Left forelimb (tissue), 1 donor: Measurements from ENCODE around the gene ELFN1.
"Not testable (repeated sequence)": the region's sequence is repeated elsewhere in the genome, so short reads cannot be mapped to it uniquely, and the experiment has no call there.

Experiments used
- DNase-seq: peaks from one replicate; pipeline ENCODE4 v3.0.0-alpha.2; 2018; ENCODE audit warnings: low spot score

Gene ELFN1

GRCh38 chr7:1709281-1709680, 39.2 kb downstream of the ELFN1 start:
- no peak for DNase-seq

- DNase-seq = no peak
Measured at GRCh38 chr7:1709900-1710299, 39.8 kb downstream of the ELFN1 start.

DNA sequence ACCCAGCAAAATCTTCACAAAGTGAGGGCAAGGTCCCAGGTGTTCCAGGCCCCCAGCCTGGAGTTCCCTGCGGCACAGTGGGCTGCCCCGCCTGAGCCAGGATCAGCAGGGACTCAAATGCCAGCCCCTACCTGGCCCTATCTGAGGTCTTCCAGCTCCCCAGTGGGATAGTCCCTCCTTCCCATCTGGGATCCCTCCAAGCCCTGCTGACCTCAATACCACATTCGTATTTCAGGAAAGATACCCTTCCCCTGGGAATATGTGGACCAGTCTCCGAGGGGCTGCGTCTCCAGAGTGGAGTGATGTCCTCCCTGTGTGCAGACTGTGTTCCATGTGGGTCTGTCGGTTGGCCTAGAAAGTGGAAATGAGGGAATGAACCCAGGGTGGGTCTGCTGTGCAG, 40.9 kb downstream of the ELFN1 start:
- DNase-seq = no peak

GRCh38 chr7:1712907-1713501, 42.9 kb downstream of the ELFN1 start:
- no peak for DNase-seq

DNA sequence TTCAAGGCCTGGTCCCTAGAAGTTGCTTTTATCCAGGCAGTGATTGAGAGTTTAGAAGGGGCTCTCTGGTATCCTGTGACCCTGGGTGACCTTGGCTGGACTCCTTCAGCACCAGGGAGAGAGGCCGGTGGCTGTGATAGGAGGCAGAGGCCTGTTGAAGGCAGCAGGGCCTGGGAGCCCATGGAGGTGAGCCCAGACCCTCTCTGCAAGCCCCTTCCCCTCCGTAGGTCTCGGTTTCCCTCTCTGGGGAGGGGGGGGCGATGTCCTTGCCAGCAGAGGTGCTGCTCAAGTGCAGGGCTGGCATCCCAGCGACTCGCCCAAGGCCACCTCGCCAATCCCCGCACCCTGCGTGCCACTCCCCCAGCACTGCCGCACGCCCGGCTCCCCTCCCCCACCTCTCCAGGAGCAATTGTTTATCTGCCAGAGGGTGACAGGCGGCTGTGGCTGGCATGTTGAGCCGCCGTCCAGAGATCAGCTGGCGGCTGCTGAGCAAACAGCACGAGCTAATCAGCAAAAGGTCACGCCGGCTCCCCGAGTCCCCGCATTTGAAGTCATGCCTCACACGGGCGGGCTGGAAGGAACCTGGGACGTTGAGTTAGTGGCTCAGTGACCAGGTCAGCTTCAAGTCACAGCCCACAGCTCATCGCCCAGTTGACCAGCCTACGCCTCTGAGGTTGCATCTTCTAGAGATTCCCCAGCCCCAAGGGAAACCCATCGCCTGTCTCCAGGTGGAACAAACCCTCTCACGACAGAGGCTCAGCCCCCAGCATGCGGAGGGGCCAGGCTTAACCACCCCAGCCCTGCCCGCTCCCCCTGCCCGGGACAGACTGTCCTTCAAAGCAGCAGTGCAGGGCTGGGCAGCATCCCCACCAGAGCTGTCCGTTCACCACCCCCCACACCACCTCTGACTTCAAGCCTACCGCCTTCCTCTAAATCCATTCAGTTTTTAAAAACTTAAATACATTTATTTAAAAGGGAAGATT, 43.7 kb downstream of the ELFN1 start:
- no peak for DNase-seq

DNA sequence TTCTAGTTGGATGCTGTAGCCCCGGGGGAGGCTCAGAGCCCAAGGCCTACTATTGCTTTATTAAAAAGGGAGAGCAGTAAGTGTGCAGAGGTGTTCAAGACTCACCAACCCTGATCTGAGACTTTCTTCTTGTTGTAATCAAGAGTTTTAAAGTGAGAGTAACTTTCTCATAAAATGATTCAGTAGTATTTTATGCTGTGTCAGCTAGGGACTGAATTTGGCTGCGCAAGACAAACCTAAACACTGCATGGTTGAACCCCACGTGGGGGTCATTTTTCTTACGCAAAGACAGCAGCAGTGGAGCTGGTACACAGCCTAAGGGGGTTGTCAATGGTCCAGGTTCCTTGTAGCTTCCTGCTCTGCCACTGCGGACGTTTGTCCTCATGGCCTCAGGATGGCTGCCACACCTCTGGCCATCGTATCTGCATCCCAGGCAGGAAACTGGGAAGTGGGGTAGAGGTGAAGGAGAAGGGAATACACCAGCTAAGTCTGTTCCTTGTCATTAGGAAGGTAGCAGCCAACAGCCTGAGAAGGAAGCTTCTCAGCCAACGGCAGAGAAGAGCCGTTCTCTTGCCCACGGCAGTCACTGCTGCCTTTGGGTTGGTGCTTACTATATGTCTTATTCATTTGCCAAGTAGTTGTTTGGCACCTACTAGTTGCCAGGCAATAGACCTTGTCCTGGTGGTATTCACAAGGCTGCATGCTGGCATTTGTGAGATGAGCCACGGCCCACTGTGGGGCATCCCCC, 44.7 kb downstream of the ELFN1 start:
- no peak for DNase-seq

DNA sequence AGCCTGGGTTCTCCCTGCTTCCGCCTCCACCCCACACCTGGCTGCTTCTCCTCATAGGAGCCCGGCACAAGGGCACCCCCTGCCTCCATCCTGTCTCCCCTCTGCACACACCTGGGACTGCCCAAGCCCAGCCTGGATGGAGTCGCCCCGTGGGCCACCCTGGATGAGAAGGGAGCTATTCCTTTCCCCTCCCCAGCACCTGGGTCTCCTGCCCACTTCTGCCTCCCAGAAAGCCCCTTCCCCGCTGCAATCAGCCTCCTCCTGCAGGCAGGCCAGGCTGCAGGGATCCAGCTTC, 45.2 kb downstream of the ELFN1 start:
- no peak for DNase-seq

DNA sequence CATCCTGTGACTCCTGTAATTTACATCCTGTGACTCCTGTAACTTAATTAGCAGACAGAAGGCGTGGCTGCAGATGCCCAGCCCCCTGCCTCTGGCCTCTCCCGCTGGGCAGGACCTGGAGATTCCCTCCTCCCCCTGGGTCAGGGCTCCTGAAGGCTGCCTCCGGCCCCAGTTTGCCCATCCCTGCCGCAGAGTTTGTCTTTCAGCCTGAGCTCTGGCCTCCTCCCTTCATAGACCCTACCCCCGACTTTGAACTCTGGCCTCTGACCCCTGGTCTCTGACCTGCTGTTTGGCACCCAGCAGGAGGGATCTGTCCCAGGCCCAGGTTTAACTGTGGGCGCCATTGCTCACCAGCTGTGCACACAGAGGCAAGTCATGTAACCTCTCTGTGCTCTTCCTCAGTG, 45.6 kb downstream of the ELFN1 start:
- no peak for DNase-seq

GRCh38 chr7:1716263-1717094, 46.4 kb downstream of the ELFN1 start:
- DNase-seq = no peak

DNA sequence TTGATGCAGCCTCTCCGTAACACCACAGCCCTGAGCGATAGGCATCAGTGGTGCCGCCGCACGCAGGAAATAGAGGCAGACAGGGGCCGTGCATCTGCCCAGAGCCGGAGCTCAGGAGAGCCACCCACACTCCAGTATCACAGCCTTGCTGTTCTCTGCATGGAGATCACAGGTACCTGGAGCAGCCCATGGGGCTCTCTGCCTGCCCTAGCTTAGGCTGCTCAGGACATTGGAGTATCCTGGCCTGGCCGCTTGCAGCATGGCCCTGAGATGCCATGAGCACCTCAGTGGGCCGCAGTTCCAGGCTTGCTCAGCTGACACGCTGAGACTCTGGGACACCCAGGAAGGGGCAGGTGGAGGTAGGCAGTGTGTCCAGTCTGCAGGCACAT, 47.0 kb downstream of the ELFN1 start:
- DNase-seq = no peak

DNA sequence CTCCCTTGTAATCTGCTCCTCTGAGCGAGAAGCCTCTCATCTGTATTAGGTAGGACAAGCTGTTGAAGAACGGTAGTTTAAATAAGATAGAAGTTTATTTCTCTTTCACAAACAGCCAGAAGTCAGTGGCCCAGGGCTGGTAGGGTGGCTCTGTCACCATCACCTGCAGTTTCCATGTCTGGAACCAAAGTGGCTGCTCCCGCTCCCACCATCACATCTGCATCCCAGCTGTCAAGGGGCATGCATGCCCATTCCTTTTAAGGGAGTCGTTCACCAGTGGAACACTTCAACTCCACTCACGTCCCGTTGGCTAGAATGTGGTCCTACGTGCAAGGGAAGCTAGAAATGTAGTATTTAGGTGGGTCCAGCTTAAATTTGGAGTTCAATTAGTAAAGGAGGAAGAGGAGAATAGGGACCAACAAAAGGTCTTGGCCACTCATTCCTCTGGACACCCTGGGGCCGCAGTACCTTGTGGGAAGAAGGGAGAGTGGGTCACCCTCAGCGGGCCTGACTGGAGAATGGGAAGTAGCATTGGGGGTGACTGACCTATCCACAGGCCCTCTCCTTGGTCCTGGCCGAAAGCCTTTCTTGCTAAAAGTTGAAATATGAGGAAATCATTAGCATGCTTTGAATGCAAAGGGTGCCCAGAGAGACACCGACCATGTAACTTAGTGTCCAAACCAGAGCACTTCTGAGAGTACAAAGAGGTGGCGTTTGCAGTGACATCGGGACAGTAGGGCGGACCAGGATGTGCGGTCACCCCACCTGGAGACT, 48.0 kb downstream of the ELFN1 start:
- no peak for DNase-seq

GRCh38 chr7:1718850-1719249, 48.8 kb downstream of the ELFN1 start:
- not testable (repeated sequence) for DNase-seq

GRCh38 chr7:1719256-1719655, 49.2 kb downstream of the ELFN1 start:
- not testable (repeated sequence) for DNase-seq

GRCh38 chr7:1719913-1720312, 49.8 kb downstream of the ELFN1 start:
- DNase-seq = no peak

GRCh38 chr7:1720326-1720725, 50.2 kb downstream of the ELFN1 start:
- no peak for DNase-seq

DNA sequence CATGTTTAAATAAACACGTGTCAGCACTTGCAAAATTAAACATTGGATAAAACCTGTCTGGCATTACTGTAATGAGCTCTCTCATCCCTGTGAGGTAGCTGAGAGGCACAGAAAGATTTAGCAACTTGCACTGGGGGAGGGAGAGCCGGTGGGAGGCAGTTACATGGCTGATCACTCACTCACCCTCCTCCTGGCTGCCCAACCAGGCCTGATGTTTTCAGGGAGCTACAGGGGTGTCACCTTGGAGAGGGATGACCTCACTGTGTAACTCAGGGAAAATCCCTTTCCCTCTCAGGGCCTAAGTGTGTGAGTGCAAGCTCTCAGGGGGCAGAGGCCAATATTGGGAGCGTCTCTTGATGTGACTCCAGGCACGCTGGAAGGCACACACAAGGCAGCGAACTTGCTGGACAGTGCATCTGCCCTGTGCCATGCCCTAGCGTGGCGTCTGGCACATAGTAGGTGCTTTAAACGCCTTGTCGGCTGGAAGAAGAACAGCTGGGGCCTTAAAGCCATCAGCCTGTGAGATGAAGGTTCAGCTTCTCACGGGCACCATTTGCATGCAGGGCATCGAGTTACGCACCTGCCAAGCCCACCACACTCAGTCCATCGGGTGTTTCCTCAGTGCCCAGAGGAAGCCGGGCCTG, 51.1 kb downstream of the ELFN1 start:
- DNase-seq = no peak

DNA sequence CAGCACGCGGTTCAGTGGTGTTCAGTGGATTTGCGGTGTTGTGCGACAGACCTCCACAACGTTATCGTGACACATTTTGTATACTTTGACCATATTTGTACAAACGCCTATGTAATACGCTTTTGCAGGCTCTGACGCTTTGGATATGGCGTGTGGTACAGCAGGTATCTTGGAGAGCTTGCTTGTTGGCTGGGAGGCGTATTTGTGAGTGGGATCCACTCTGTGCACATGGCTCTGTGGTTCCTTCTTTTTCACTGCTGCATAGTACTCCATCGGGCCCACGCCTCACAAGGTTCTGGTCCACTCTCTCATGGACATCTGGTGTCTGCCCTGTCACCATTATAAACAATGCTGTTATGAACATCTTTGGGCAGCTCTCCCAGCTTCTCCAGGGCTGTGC, 53.2 kb downstream of the ELFN1 start:
- no peak for DNase-seq

- DNase-seq = no peak
Measured at GRCh38 chr7:1724118-1724910, 54.2 kb downstream of the ELFN1 start.

- peak; percentile 84 for DNase-seq
Measured at GRCh38 chr7:1725199-1725690, 55.2 kb downstream of the ELFN1 start.
